ENCODE results near the gene THEMIS.

- no peak for TF ChIP-seq CTCF (IDR thresholded peaks at IDR 0.05; ENCODE audit: insufficient read depth, low read depth, low read length)
- TF ChIP-seq EZH2 (IDR thresholded peaks at IDR 0.05; ENCODE audit: insufficient read depth, low read length): no peak
Observed at GRCh38 chr6:127725821-127726220, 175.0 kb downstream of the THEMIS start.

Data from astrocyte (in vitro differentiated cells and primary cell).